COR-L47 (cell line): ENCODE results near the gene VPS26A.

Source experiments
- DNase-seq: peaks from one replicate; lab custom pipeline; 2025; lab: John Stamatoyannopoulos, UW

Gene VPS26A

GRCh38 chr10:69123747-69124562 lies at the start of gene VPS26A:
VPS26A (plus strand) TSS chr10:69124178; CDS start chr10:69124278, 100 bp downstream.
- peak; percentile 85 for DNase-seq

GRCh38 chr10:69074532-69074931 lies 49.4 kb upstream of the VPS26A start:
- no peak for DNase-seq

GRCh38 chr10:69075431-69075830 lies 48.5 kb upstream of the VPS26A start:
- no peak for DNase-seq

- no peak for DNase-seq
Observed at GRCh38 chr10:69078311-69078710, 45.7 kb upstream of the VPS26A start.

- DNase-seq = no peak
Observed at GRCh38 chr10:69080226-69080625, 43.8 kb upstream of the VPS26A start.

GRCh38 chr10:69086001-69086509 lies 37.9 kb upstream of the VPS26A start:
- DNase-seq = no peak

GRCh38 chr10:69087590-69088470 lies 36.1 kb upstream of the VPS26A start, which contains the start of gene SRGN:
SRGN (plus strand) TSS chr10:69088103; CDS start chr10:69088158, 55 bp downstream.
- DNase-seq = no peak

- no peak for DNase-seq
Observed at GRCh38 chr10:69088471-69088769, 35.6 kb upstream of the VPS26A start.

- no peak for DNase-seq
Observed at GRCh38 chr10:69088801-69089501, 35.0 kb upstream of the VPS26A start.

GRCh38 chr10:69089638-69090599 lies 34.1 kb upstream of the VPS26A start:
- no peak for DNase-seq

GRCh38 chr10:69090685-69091084 lies 33.3 kb upstream of the VPS26A start:
- DNase-seq = no peak

- no peak for DNase-seq
Observed at GRCh38 chr10:69091143-69091651, 32.8 kb upstream of the VPS26A start.

GRCh38 chr10:69092959-69093850 lies 30.8 kb upstream of the VPS26A start:
- DNase-seq = peak; percentile 25

GRCh38 chr10:69093933-69094332 lies 30.0 kb upstream of the VPS26A start:
- DNase-seq = no peak

GRCh38 chr10:69096045-69096444 lies 27.9 kb upstream of the VPS26A start:
- DNase-seq = no peak

- DNase-seq = no peak
Observed at GRCh38 chr10:69097729-69098128, 26.2 kb upstream of the VPS26A start.

GRCh38 chr10:69100136-69100872 lies 23.7 kb upstream of the VPS26A start:
- no peak for DNase-seq

GRCh38 chr10:69101451-69102095 lies 22.4 kb upstream of the VPS26A start:
- DNase-seq = no peak

GRCh38 chr10:69102440-69102839 lies 21.5 kb upstream of the VPS26A start:
- DNase-seq = no peak
